ENCODE measurements around the gene PRTN3. TPM values are rescaled to one million over a fixed set of nuclear protein-coding genes. Genes with fewer than 3 reads are reported as not detected.

Gene PRTN3
- total RNA-seq, 4 donors from 2014 or later: not detected

DNA sequence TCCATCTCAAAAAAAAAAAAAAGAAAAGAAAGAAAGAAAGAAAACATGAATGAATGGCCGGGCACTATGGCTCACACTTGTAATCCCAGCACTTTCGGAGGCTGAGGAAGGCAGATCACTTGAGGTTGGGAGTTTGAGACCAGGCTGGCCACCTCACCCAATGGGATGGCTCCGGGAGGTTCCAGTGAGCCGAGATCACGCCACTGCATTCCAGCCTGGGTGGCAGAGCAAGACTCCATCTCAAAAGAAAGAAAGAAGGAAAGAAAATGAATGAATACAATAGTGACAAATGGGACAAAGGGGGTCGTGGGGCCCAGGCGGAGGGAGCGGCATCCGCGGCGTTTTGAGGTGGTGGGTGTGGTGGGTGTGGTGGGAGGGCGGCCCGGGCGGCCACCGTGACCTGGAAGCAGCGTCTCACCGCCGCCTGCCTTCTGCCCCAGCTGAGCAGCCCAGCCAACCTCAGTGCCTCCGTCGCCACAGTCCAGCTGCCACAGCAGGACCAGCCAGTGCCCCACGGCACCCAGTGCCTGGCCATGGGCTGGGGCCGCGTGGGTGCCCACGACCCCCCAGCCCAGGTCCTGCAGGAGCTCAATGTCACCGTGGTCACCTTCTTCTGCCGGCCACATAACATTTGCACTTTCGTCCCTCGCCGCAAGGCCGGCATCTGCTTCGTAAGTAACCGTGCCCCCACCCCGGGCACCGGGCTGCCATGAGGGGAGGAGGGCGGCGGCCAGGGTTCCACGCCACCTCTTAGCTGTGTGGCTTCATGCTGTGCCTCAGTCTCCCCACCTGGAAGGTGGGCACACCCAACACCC is 5.1 kb downstream of the PRTN3 start:
- TF ChIP-seq, protein P1, sequence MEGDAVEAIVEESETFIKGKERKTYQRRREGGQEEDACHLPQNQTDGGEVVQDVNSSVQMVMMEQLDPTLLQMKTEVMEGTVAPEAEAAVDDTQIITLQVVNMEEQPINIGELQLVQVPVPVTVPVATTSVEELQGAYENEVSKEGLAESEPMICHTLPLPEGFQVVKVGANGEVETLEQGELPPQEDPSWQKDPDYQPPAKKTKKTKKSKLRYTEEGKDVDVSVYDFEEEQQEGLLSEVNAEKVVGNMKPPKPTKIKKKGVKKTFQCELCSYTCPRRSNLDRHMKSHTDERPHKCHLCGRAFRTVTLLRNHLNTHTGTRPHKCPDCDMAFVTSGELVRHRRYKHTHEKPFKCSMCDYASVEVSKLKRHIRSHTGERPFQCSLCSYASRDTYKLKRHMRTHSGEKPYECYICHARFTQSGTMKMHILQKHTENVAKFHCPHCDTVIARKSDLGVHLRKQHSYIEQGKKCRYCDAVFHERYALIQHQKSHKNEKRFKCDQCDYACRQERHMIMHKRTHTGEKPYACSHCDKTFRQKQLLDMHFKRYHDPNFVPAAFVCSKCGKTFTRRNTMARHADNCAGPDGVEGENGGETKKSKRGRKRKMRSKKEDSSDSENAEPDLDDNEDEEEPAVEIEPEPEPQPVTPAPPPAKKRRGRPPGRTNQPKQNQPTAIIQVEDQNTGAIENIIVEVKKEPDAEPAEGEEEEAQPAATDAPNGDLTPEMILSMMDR (IDR thresholded peaks at IDR 0.05; ENCODE audit: low read depth): no peak

DNA sequence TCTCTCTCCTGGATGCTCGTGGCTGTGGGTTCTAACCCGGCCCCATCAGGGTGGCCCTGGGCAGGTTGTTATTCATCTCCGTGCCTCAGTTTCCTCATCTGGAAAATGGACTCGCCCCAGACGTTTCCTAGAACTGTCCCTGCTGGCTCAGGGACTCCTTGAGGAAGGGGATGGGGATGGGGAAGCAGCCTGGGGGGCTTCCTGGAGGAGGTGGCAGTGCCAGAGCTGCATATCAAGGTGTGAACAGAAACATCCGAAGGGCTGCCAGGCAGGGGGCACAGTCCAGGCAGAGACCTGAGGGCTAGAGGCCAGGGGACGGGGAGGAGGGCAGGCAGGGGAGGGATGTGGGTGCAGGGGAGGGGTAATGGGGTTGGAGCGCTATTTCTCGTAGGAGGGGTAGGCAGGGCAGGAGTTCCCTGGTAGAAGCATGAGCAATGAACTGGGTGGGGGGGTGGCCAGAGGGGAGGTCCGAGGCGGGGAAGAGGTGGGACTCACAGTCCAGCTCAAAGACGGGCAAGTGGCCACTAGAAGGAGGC is 7.7 kb downstream of the PRTN3 start:
- TF ChIP-seq, protein P1 (IDR thresholded peaks at IDR 0.05; ENCODE audit: low read depth): no peak

DNA sequence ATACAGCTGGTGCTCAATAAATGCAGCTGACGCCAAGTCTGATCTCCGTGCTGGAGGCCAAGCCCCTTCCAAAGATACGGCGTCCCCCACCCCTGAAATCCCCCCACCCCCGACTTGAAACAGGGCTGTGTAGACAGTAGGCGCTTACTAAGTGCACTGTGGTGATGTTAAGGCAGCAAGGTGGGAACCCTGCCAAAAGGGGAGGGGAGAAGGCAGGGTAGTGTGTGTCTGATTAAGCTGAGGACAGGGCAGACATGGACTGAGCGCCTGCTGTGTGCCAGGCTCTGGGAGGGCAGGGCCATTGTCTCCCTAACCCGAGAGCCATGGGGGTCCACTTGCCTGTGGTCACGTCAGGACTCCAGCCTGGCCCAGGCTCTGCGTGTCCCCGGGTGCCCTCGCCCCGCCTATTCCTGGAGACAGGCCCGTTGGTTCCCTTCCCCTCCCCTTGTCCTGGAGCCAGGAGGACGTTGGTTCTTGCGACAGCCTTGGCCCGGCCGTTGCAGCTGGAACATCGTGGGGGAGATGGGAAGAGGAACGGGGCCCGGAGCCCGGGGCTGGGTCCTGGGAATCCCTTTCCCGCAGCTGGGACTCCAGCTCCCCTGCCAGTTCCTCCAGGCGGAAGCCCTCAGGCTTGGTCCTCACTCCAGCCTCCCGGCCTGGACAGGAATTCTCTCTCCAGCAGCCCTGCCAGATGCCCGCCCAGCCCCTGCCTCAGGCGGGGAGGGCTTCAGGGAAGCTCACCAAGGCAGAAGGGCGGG is 9.6 kb downstream of the PRTN3 start:
- TF ChIP-seq, protein P1 (IDR thresholded peaks at IDR 0.05; ENCODE audit: low read depth): no peak

DNA sequence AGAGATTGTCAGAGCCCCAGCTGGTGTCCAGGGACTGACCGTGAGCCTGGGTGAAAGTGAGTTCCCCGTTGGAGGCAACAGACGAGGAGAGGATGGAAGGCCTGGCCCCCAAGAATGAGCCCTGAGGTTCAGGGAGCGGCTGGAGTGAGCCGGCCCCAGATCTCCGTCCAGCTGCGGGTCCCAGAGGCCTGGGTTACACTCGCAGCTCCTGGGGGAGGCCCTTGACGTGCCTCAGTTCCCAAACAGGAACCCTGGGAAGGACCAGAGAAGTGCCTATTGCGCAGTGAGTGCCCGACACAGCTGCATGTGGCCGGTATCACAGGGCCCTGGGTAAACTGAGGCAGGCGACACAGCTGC is 10.2 kb downstream of the PRTN3 start:
- TF ChIP-seq, protein P1 (IDR thresholded peaks at IDR 0.05; ENCODE audit: low read depth): no peak

DNA sequence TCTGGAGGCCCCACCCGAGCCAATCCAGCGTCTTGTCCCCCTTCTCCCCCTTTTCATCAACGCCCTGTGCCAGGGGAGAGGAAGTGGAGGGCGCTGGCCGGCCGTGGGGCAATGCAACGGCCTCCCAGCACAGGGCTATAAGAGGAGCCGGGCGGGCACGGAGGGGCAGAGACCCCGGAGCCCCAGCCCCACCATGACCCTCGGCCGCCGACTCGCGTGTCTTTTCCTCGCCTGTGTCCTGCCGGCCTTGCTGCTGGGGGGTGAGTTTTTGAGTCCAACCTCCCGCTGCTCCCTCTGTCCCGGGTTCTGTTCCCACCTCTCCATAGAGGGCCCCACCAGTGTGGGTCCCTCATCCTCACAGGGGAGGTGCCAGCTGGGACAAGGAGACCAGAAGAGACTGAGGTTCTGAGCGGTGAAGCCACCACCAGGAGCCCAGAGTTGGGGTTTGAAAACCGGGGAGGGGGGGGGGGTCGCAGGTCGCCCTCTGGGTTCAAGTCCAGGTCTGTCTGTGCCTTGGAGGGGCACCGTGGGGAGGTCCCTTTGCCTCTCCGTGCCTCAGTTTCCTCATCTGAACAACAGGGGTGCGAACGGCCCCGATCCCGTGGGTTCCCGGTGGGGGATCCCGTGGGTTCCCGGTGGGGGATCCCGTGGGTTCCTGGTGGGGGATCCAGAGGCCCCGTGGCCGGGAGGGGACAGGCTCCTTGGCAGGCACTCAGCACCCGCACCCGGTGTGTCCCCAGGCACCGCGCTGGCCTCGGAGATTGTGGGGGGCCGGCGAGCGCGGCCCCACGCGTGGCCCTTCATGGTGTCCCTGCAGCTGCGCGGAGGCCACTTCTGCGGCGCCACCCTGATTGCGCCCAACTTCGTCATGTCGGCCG is 11.6 kb downstream of the PRTN3 start, which contains the start of gene ELANE:
TSS of gene ELANE (plus strand) at position 168 of the 878 bp plus-strand sequence. CDS start at position 194, 26 bp downstream.
- TF ChIP-seq, protein P1 (IDR thresholded peaks at IDR 0.05; ENCODE audit: low read depth): no peak

DNA sequence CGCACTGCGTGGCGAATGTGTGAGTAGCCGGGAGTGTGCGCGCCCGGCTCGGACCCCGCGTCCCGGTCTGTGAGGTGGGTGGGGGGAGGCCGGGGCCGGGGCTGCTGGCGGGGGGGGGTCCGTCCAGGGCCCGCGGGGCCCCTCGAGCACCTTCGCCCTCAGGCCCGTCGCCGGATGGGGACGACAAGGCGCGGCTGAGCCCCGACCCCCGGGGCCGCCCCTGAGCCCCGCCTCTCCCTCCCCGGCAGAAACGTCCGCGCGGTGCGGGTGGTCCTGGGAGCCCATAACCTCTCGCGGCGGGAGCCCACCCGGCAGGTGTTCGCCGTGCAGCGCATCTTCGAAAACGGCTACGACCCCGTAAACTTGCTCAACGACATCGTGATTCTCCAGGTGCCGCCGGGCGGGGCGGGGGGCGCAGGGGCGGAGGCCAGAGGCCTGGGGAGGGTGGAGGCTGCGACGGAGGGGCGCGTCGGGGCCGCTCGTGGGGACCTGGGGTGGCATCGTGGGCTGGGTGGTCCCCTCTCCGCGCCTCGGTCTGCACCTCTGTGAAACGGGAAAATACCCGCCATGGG is 12.3 kb downstream of the PRTN3 start:
- TF ChIP-seq, protein P1 (IDR thresholded peaks at IDR 0.05; ENCODE audit: low read depth): no peak

Measured in subcutaneous adipose tissue (tissue), 4 donors.